ENCODE measurements around the gene GADD45GIP1. TPM values are rescaled to one million over a fixed set of nuclear protein-coding genes. Genes with fewer than 3 reads are reported as not detected.

GADD45GIP1 gene
- polyA plus RNA-seq, 1 donor from 2014 or later: 21.3 TPM

- Histone ChIP-seq H3K9me3 (ENCODE audit: low read length) (no peaks in the 10 kb centered on the region), H3K9me2 (ENCODE audit: insufficient read depth, low read length) (no peaks in the 10 kb centered on the region), H3K4me2 (ENCODE audit: low read length) (no peak overlapping the region), H3K79me2 (replicated peaks; ENCODE audit: insufficient read depth, low read length) (peaks cover 40% of the 10 kb centered on the region), H3K9ac (ENCODE audit: low read length) (no peak overlapping the region), H3K27ac (ENCODE audit: low read length) (no peak overlapping the region), H3F3A (ENCODE audit: insufficient read depth, low read length, poor library complexity, severe bottlenecking) (peaks cover 5% of the 10 kb centered on the region), H3K4me3 (ENCODE audit: low read length) (no peak overlapping the region), H3K27me3 (ENCODE audit: insufficient read depth, low read depth, low read length) (no peaks in the 10 kb centered on the region), H4K20me1 (ENCODE audit: insufficient read depth) (no peaks in the 10 kb centered on the region), H2AFZ (ENCODE audit: low read depth, low read length) (no peak overlapping the region), H3K36me3 (ENCODE audit: insufficient read depth, low read length) (no peaks in the 10 kb centered on the region)
- no peak for TF ChIP-seq EZH2 (IDR thresholded peaks at IDR 0.05; ENCODE audit: borderline replicate concordance, insufficient read depth, low read length, poor library complexity, severe bottlenecking)
- TF ChIP-seq EP300 (conservative IDR thresholded peaks at IDR 0.05; ENCODE audit: poor library complexity, severe bottlenecking): no peak
- no peak for TF ChIP-seq CTCF (IDR thresholded peaks at IDR 0.05; ENCODE audit: poor library complexity, severe bottlenecking)
- TF ChIP-seq TAF1 (IDR thresholded peaks at IDR 0.05; ENCODE audit: low read depth): no peak
- TF ChIP-seq, protein P1, sequence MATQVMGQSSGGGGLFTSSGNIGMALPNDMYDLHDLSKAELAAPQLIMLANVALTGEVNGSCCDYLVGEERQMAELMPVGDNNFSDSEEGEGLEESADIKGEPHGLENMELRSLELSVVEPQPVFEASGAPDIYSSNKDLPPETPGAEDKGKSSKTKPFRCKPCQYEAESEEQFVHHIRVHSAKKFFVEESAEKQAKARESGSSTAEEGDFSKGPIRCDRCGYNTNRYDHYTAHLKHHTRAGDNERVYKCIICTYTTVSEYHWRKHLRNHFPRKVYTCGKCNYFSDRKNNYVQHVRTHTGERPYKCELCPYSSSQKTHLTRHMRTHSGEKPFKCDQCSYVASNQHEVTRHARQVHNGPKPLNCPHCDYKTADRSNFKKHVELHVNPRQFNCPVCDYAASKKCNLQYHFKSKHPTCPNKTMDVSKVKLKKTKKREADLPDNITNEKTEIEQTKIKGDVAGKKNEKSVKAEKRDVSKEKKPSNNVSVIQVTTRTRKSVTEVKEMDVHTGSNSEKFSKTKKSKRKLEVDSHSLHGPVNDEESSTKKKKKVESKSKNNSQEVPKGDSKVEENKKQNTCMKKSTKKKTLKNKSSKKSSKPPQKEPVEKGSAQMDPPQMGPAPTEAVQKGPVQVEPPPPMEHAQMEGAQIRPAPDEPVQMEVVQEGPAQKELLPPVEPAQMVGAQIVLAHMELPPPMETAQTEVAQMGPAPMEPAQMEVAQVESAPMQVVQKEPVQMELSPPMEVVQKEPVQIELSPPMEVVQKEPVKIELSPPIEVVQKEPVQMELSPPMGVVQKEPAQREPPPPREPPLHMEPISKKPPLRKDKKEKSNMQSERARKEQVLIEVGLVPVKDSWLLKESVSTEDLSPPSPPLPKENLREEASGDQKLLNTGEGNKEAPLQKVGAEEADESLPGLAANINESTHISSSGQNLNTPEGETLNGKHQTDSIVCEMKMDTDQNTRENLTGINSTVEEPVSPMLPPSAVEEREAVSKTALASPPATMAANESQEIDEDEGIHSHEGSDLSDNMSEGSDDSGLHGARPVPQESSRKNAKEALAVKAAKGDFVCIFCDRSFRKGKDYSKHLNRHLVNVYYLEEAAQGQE (IDR thresholded peaks at IDR 0.05; ENCODE audit: borderline replicate concordance): no peak
- no peak for TF ChIP-seq MXI1 (conservative IDR thresholded peaks at IDR 0.05; ENCODE audit: poor library complexity, severe bottlenecking)
Measured at GRCh38 chr19:12943437-12944044, 13.5 kb downstream of the GADD45GIP1 start.

- H3K36me3 ChIP-seq (ENCODE audit: insufficient read depth, low read length): no peaks in the 10 kb centered on the region
- H3K27me3 ChIP-seq (ENCODE audit: insufficient read depth, low read depth, low read length): no peaks in the 10 kb centered on the region
- H3K4me2 ChIP-seq (ENCODE audit: low read length): no peak overlapping the region
- TF ChIP-seq SMC3 (conservative IDR thresholded peaks at IDR 0.05; ENCODE audit: poor library complexity): no peak
- no peaks in the 10 kb centered on the region for H4K20me1 ChIP-seq (ENCODE audit: insufficient read depth)
- no peak overlapping the region for H3K27ac ChIP-seq (ENCODE audit: low read length)
- H2AFZ ChIP-seq (ENCODE audit: low read depth, low read length): no peak overlapping the region
- no peaks in the 10 kb centered on the region for H3K9me2 ChIP-seq (ENCODE audit: insufficient read depth, low read length)
- peaks cover 22% of the 10 kb centered on the region for H3K79me2 ChIP-seq (replicated peaks; ENCODE audit: insufficient read depth, low read length)
- no peak overlapping the region for H3K9ac ChIP-seq (ENCODE audit: low read length)
- no peaks in the 10 kb centered on the region for H3K9me3 ChIP-seq (ENCODE audit: low read length)
- no peak overlapping the region for H3K4me3 ChIP-seq (ENCODE audit: low read length)
- H3F3A ChIP-seq (ENCODE audit: insufficient read depth, low read length, poor library complexity, severe bottlenecking): peaks cover 5% of the 10 kb centered on the region
Measured at GRCh38 chr19:12940897-12941296, 16.1 kb downstream of the GADD45GIP1 start.

- no peak for TF ChIP-seq RAD21 (conservative IDR thresholded peaks at IDR 0.05)
- no peak for TF ChIP-seq TAF1 (IDR thresholded peaks at IDR 0.05; ENCODE audit: low read depth)
- no peak for TF ChIP-seq POLR2AphosphoS5 (IDR thresholded peaks at IDR 0.05)
- TF ChIP-seq CTCF (IDR thresholded peaks at IDR 0.05; ENCODE audit: poor library complexity, severe bottlenecking): no peak
- no peak for TF ChIP-seq SMC3 (conservative IDR thresholded peaks at IDR 0.05; ENCODE audit: poor library complexity)
- TF ChIP-seq EP300 (conservative IDR thresholded peaks at IDR 0.05; ENCODE audit: poor library complexity, severe bottlenecking): no peak
- no peak for TF ChIP-seq MXI1 (conservative IDR thresholded peaks at IDR 0.05; ENCODE audit: poor library complexity, severe bottlenecking)
- TF ChIP-seq, protein P1 (IDR thresholded peaks at IDR 0.05; ENCODE audit: borderline replicate concordance): no peak
- TF ChIP-seq EZH2 (IDR thresholded peaks at IDR 0.05; ENCODE audit: borderline replicate concordance, insufficient read depth, low read length, poor library complexity, severe bottlenecking): no peak
- Histone ChIP-seq H3K79me2 (replicated peaks; ENCODE audit: insufficient read depth, low read length) (peaks cover 22% of the 10 kb centered on the region), H4K20me1 (ENCODE audit: insufficient read depth) (no peaks in the 10 kb centered on the region), H3K27ac (ENCODE audit: low read length) (no peak overlapping the region), H3K9me2 (ENCODE audit: insufficient read depth, low read length) (no peaks in the 10 kb centered on the region), H3K4me3 (ENCODE audit: low read length) (peak overlapping the region; percentile 97), H3K9ac (ENCODE audit: low read length) (peak overlapping the region; percentile 87), H3F3A (ENCODE audit: insufficient read depth, low read length, poor library complexity, severe bottlenecking) (peaks cover 5% of the 10 kb centered on the region), H3K36me3 (ENCODE audit: insufficient read depth, low read length) (no peaks in the 10 kb centered on the region), H3K9me3 (ENCODE audit: low read length) (no peaks in the 10 kb centered on the region), H3K27me3 (ENCODE audit: insufficient read depth, low read depth, low read length) (no peaks in the 10 kb centered on the region), H2AFZ (ENCODE audit: low read depth, low read length) (no peak overlapping the region), H3K4me2 (ENCODE audit: low read length) (peak overlapping the region; percentile 92)
Measured at GRCh38 chr19:12939975-12940423, 17.0 kb downstream of the GADD45GIP1 start.
